Measurements from ENCODE around the gene ZNF581.

DNA sequence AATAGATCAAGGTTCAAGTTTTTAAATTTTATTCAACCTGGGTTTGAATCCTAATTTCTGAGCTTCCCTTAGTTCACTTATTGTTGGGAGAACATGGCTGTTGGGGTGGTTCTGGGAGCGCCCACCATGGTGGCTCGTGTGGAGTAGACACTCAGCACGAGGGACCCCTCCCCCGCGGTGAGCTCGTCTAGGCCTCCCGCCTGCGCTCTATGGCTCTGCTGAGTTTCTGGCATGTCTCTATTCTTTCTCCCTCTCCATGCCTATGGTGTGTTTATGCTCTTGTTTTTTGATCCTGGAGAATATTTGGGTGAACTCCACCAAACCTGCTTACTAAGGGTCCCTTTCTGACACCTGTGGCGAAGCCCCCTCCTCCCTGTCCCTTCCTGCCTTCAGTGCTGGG lies 30.0 kb downstream of the ZNF581 start:
- TF ChIP-seq, protein P1, sequence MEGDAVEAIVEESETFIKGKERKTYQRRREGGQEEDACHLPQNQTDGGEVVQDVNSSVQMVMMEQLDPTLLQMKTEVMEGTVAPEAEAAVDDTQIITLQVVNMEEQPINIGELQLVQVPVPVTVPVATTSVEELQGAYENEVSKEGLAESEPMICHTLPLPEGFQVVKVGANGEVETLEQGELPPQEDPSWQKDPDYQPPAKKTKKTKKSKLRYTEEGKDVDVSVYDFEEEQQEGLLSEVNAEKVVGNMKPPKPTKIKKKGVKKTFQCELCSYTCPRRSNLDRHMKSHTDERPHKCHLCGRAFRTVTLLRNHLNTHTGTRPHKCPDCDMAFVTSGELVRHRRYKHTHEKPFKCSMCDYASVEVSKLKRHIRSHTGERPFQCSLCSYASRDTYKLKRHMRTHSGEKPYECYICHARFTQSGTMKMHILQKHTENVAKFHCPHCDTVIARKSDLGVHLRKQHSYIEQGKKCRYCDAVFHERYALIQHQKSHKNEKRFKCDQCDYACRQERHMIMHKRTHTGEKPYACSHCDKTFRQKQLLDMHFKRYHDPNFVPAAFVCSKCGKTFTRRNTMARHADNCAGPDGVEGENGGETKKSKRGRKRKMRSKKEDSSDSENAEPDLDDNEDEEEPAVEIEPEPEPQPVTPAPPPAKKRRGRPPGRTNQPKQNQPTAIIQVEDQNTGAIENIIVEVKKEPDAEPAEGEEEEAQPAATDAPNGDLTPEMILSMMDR (conservative IDR thresholded peaks at IDR 0.05; ENCODE audit: low read depth, low read length) = no peak
- TF ChIP-seq EZH2 (IDR thresholded peaks at IDR 0.05; ENCODE audit: low read length, unreplicated experiment) (no peak), EZH2phosphoT487 (IDR thresholded peaks at IDR 0.05; ENCODE audit: borderline replicate concordance, low read length) (no peak)
